ENCODE results near the gene CCNC. TPM values are rescaled to one million over a fixed set of nuclear protein-coding genes. Genes with fewer than 3 reads are reported as not detected.

CCNC gene
- total RNA-seq, 2 donors from 2014 or later, result 39.7 to 46.6 TPM

DNA sequence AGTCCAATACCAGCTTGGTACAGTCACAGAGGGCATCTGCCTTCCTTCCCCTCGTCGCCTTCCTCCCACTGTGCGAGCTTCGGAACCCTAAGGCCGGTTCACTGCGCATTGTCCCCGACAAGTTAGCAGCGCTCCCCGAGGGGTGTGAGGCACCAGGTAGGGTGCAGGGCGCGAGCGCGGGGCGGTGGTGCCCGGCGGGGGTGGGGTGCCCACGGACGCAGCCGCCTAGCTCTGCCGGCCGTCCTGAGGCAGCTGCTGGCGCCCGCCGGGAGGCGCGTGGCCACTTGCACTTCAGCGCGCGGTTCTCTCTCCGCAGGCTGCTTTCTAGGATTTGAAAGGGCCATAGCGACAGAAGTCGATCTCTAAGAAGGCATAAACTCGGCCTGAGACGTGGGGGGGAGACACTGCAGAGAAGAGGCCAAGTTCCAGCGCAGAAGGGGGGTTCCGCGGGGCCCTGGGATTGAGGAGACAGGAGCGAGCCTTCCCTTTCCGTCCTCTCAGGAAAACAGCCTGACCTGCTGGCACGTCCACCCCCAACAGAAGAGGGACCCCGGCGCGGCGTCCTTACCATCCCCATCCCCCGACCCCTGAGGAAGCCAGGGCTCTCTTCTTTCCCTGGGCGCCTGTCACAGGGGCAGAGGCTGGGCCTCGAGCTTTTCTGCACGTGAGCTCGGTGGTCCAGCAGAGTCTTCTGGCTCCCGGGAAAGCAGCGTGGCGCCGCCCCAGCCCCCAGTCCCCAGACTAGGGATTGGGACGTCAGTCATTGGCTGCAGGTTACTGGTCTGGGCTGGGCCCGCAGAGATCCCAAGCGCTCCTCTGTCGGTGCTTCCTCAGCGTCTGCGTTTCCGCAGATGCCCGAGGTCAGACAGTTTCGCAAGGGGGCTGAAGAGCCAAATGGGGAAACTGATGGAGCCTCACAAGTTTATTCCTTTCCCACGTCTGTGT is 22.5 kb upstream of the CCNC start:
- H3K9me3 Mint-ChIP-seq, result peaks cover 0 to 4% of the 10 kb centered on the region in 2 donors
- DNase-seq (no peak), ATAC-seq (replicated peaks in 1 of 2) (peak in 1 of 2 donors; percentile 22)
- H3K27ac Mint-ChIP-seq, result no peak overlapping the region
- H3K4me1 Mint-ChIP-seq (ENCODE audit: low read depth), result peaks cover 33% of the 10 kb centered on the region
- H3K27me3 Mint-ChIP-seq (ENCODE audit: low read depth), result peaks cover 81% of the 10 kb centered on the region
- peak overlapping the region; percentile 32 to 57 for H3K4me3 Mint-ChIP-seq
- H3K36me3 Mint-ChIP-seq (ENCODE audit: insufficient read depth in 2 of 2), result peaks cover 0 to 2% of the 10 kb centered on the region in 2 donors

DNA sequence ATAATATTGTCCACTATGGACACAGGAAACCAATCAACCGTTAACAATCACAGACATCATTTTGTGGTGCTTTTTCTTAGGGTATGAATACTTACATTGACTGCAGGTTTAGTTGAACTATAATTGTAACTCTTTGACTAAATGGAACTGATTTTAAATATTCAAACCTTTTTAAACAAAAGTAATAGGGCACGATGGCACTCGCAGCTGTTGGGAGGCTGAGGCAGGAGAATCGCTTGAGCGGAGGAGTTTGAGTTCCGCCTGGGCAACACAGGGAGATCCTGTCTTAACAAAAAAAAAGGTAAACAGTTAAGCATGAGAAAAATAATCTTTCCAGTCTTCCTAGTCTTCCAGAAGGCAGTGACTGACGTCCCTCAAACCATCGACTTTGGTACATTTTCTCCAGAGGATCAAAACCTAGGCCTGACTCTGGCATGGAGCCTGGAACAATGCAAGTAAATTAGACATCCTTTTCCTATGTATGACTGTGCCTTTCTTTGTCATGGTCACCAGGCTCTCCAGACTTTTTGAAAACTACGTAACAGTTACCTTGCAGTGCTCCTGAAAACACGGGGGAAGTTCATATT is 21.5 kb upstream of the CCNC start:
- no peak for DNase-seq
- Mint-ChIP-seq H3K27me3 (ENCODE audit: low read depth) (peaks cover 74% of the 10 kb centered on the region), H3K4me3 (peak overlapping the region; percentile 91), H3K36me3 (ENCODE audit: insufficient read depth in 2 of 2) (peaks cover 0 to 2% of the 10 kb centered on the region in 2 donors), H3K27ac (no peak overlapping the region), H3K4me1 (ENCODE audit: low read depth) (peaks cover 33% of the 10 kb centered on the region), H3K9me3 (no peaks in the 10 kb centered on the region)
- no peak for ATAC-seq (replicated peaks in 1 of 2)

DNA sequence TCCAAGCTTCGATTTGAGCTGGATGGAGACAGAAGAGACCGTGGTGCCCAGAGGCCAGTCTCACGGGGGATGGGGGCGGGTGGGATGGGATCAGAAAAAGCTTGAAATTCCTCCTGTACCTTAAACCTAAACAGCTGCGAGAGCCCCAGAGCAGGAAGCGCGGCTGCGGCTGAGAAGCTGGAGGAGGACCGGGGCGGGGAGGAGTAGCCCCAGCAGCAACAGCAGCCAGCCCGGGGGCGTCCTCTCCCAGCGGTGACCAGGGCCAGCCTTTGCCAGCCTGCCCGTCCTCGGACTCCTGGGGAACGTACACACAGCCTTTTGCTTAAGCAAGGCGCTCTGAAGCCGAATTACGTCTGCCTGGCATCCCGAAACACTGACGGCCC is 20.8 kb upstream of the CCNC start:
- DNase-seq, result no peak
- no peaks in the 10 kb centered on the region for H3K36me3 Mint-ChIP-seq (ENCODE audit: insufficient read depth in 2 of 2)
- H3K4me1 Mint-ChIP-seq (ENCODE audit: low read depth), result peaks cover 33% of the 10 kb centered on the region
- no peaks in the 10 kb centered on the region for H3K9me3 Mint-ChIP-seq
- peak; percentile 22 to 35 for ATAC-seq (replicated peaks in 1 of 2)
- no peak overlapping the region for H3K27ac Mint-ChIP-seq
- H3K27me3 Mint-ChIP-seq (ENCODE audit: low read depth), result peaks cover 68% of the 10 kb centered on the region
- H3K4me3 Mint-ChIP-seq, result peak overlapping the region; percentile 91

DNA sequence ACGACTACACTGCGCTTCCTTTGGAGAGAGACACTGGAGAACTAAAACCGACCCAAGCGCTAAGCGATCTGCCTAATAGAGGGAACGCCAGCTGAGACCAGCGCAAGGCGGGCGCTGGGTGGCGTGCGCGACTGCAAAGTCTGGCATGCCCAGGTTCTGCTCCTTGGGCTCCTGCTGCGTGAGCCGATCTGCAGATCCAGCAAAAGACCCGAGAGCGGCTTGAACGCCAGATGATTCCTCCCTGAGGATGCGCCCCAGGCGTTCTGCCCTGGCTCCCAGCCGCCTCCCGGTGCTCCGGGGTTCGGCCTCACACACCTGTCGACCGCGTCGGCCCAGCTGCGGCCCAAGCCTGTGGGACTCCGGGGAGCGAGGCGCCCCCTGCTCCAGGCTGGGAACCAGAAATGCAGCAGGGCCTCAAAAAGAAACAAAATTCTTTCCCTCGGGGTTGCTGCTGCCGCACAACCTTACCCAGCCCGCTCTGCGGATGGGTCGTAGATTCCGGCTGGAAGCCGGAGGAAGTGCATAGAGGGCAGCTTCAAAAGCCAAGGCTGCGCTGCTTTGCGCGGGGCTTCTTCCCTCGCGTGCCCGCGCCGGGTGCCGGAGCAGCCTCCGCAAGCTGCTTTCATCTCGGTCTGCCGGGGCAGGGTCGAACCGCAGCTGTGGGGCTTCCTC is 20.3 kb upstream of the CCNC start:
- ATAC-seq (replicated peaks in 1 of 2), result peak; percentile 92 to 94
- Mint-ChIP-seq H3K27me3 (ENCODE audit: low read depth) (peaks cover 63% of the 10 kb centered on the region), H3K4me3 (peak overlapping the region; percentile 91)

DNA sequence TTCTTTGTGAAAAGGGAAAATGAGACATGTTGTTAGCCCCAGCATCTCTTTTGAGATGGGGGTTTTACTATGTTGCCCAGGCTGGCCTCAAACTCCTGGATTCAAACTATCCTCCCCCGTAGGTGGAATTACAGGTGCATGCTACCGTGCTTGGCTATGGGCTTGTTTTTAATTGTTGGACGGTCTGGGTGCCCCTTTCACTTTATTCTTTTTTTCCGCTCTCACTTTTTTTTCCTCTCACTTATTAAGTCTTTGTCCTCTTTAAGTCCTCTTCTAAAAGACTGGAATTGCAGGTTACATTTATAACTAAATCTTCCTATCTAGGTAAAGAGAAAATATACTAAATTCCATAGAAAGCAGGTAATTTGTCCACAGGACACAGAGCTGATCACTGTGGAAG is 19.3 kb upstream of the CCNC start:
- no peaks in the 10 kb centered on the region for H3K36me3 Mint-ChIP-seq (ENCODE audit: insufficient read depth in 2 of 2)
- H3K27me3 Mint-ChIP-seq (ENCODE audit: low read depth), result peaks cover 56% of the 10 kb centered on the region
- no peak overlapping the region for H3K27ac Mint-ChIP-seq
- no peak overlapping the region for H3K4me3 Mint-ChIP-seq
- peaks cover 33% of the 10 kb centered on the region for H3K4me1 Mint-ChIP-seq (ENCODE audit: low read depth)
- no peaks in the 10 kb centered on the region for H3K9me3 Mint-ChIP-seq
- DNase-seq, result no peak
- ATAC-seq (replicated peaks in 1 of 2), result no peak

More for the DNA sequence above, 20.3 kb upstream of the CCNC start:
- Mint-ChIP-seq H3K9me3 (no peaks in the 10 kb centered on the region), H3K4me1 (ENCODE audit: low read depth) (peaks cover 33% of the 10 kb centered on the region), H3K36me3 (ENCODE audit: insufficient read depth in 2 of 2) (no peaks in the 10 kb centered on the region), H3K27ac (peak overlapping the region; percentile 68)
- peak; percentile 75 to 76 for DNase-seq

DNA sequence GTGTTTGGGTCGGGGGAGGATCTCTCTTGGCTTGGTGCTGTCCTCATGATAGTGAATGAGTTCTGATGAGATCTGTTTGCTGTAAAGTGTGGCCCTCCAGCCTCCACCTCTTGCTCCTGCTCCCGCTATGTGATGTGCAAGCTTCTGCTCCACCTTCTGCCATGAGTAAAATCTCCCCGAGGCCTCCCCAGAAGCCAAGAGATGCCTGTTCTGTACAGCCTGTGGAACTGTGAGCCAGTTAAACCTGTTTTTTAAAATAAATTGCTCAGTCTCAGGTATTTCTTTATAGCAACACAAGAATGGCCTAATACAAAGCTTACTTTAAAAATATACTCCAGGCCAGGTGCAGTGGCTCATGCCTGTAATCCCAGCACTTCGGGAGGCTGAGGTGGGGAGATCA is 11.3 kb upstream of the CCNC start:
- Mint-ChIP-seq H3K36me3 (ENCODE audit: insufficient read depth in 2 of 2) (no peaks in the 10 kb centered on the region), H3K27me3 (ENCODE audit: low read depth) (peaks cover 20% of the 10 kb centered on the region), H3K4me3 (no peak overlapping the region), H3K27ac (no peak overlapping the region), H3K4me1 (ENCODE audit: low read depth) (no peaks in the 10 kb centered on the region), H3K9me3 (no peaks in the 10 kb centered on the region)
- ATAC-seq (replicated peaks in 1 of 2) (no peak), DNase-seq (no peak)

DNA sequence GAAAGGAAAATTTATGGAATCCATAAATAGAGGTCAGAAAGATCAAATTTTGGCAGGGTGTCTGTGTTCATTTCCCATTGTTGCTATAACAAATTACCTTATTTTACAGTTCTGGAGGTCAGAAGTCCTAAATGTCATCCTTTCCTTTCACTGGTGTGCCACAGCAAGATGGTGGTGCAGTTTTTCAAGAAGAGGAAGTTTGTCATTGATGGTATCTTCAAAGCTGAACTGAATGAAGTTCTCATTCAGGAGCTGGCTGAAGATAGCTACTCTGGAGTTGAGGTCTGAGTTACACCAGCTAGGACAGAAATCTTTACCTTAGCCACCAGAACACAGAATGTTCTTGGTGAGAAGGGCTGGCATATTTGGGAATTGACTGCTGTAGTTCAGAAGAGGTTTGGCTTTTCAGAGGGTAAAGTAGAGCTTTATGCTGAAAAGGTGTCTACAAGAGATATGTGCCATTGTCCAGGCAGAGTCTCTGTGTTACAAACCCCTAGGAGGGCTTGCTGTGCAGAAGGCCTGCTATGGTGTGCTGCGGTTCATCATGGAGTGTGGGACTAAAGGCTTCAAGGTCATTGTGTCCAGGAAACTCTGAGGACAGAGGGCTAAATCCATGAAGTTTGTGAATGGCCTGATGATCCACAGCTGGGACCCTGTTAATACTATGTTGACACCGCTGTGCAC is 7.2 kb upstream of the CCNC start:
- no peak for ATAC-seq (replicated peaks in 1 of 2)
- no peaks in the 10 kb centered on the region for H3K36me3 Mint-ChIP-seq (ENCODE audit: insufficient read depth in 2 of 2)
- H3K27ac Mint-ChIP-seq, result no peak overlapping the region
- no peak for DNase-seq
- H3K27me3 Mint-ChIP-seq (ENCODE audit: low read depth), result peaks cover 15% of the 10 kb centered on the region
- no peaks in the 10 kb centered on the region for H3K9me3 Mint-ChIP-seq
- H3K4me3 Mint-ChIP-seq, result no peak overlapping the region
- H3K4me1 Mint-ChIP-seq (ENCODE audit: low read depth), result no peaks in the 10 kb centered on the region

DNA sequence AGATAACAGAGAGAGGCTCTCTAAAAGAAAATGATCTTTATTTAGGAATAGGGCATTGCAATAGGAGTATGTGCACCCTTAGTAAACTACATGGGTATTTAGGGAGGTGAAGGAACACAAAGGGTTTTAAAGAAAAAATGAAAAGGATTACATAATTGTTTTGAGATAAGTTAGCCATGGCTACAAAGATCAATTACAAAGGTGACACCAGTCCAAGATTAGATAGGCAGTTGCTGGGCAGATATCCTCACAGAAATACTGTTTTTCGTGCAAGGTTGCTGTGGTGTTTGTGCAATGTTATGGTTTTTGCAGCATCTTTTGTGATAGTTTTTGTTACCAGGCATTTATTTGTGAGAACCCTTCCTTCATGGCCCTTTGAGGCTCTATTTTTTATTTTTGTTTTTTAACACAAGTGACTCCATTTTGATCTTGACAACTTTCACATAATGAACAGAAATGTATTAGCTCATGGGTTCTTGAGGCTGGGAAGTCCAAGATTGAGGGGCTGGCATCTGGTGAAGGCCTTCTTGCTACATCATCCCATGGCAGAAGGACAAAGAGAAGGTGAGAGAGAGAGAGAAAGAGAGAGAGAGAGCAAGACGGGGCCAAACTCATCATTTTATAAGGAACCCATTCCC is 5.6 kb upstream of the CCNC start:
- Mint-ChIP-seq H3K27me3 (ENCODE audit: low read depth) (peaks cover 7% of the 10 kb centered on the region), H3K4me3 (no peak overlapping the region), H3K4me1 (ENCODE audit: low read depth) (no peaks in the 10 kb centered on the region), H3K9me3 (no peaks in the 10 kb centered on the region), H3K36me3 (ENCODE audit: insufficient read depth in 2 of 2) (no peaks in the 10 kb centered on the region), H3K27ac (no peak overlapping the region)
- ATAC-seq (replicated peaks in 1 of 2), result no peak
- no peak for DNase-seq

DNA sequence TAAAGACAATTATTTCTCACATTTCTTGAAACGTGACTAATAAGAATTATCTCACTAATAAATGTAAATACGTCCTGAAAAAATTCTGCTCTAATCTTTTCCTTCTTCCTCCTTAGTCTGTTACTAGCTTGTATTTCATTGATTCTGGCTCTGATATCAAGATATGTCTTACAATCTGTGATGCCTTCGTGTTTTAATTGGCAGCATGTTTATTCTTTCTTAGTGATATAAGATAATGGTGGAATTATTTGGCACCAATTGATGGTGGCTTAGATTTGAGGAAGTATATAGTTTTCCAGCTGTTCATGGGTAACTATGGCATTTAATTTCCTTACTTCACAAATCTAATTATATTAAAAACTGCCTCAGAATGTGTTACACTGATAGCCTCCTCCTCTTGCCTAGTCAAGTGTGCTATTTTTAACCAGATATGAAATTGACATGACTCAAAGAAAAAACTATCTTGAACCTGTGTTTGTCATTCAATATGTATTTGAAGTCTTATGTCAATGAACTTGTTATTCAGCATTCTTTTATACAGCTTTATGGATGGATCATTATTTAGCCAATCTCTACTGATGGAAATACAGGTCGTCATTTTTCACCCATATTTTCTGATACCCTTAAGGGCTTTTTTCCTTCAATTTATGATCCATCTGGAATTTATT is 5.3 kb downstream of the CCNC start:
- ATAC-seq (replicated peaks in 1 of 2) (no peak), DNase-seq (no peak)
- Mint-ChIP-seq H3K9me3 (no peaks in the 10 kb centered on the region), H3K4me3 (no peak overlapping the region), H3K4me1 (ENCODE audit: low read depth) (peaks cover 29% of the 10 kb centered on the region), H3K27ac (no peak overlapping the region), H3K36me3 (ENCODE audit: insufficient read depth in 2 of 2) (peaks cover 5 to 11% of the 10 kb centered on the region in 2 donors), H3K27me3 (ENCODE audit: low read depth) (no peaks in the 10 kb centered on the region)

DNA sequence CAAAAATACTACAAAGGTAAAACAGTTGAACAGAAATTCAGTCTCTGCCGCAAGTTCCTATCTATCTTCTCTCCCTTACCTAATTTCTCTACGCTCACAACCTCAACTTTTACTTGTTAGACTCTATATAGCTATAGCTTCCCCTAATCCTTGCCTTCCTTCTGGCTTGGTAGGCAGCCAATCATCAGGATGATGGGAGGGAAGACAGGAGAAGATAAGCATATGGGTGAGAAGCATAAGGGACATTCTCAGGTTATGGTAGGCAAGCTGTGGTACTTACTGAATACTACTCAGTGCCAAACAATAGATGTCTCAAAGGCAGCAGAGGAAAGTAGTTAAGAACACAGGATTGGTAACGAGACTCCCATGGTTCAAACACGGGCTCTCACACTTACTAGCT is 7.8 kb downstream of the CCNC start:
- Mint-ChIP-seq H3K27ac (no peak overlapping the region), H3K36me3 (ENCODE audit: insufficient read depth in 2 of 2) (peaks cover 9 to 23% of the 10 kb centered on the region in 2 donors), H3K4me3 (no peak overlapping the region), H3K27me3 (ENCODE audit: low read depth) (no peaks in the 10 kb centered on the region), H3K9me3 (no peaks in the 10 kb centered on the region), H3K4me1 (ENCODE audit: low read depth) (peaks cover 12% of the 10 kb centered on the region)
- ATAC-seq (replicated peaks in 1 of 2) (no peak), DNase-seq (no peak)

DNA sequence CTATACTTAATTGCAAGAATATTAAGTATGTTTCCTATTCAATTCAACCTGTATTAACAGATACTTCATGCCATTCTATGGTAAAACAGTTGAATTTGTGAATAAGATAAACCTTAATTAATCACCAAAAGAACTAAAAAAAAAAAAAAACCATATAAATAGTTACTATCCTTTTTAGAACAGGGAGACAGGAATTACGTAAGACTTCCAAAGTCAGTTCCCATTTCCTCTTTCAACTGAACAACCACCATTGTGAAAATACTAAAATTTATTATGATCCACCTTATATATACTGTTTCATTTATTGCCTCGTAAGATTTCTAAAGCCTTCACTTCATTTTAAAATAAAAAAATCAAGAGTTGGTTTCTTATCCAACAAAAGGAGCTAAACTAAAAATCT is 9.4 kb downstream of the CCNC start:
- peaks cover 13 to 31% of the 10 kb centered on the region in 2 donors for H3K36me3 Mint-ChIP-seq (ENCODE audit: insufficient read depth in 2 of 2)

DNA sequence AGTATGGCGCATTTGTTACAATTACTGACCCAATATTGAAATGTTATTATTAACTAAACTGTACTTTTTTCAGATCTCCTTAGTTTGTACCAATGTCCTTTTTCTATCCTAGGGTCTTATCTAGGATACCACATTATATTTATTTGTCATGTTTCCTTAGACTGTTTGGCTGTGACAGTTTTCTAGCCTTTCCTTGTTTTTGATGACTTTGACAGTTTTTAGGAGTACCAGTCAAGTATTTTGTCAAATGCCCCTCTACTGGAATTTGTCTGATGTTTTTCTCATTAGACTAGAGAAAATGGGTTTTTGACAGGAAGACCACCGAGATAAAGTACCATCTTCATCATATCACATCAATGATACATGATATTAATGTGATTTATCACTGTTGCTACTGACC is 14.6 kb downstream of the CCNC start:
- H3K27me3 Mint-ChIP-seq (ENCODE audit: low read depth), result no peaks in the 10 kb centered on the region
- no peak overlapping the region for H3K4me3 Mint-ChIP-seq

More for the DNA sequence above, 9.4 kb downstream of the CCNC start:
- Mint-ChIP-seq H3K4me3 (no peak overlapping the region), H3K9me3 (no peaks in the 10 kb centered on the region), H3K27me3 (ENCODE audit: low read depth) (no peaks in the 10 kb centered on the region), H3K4me1 (ENCODE audit: low read depth) (no peaks in the 10 kb centered on the region), H3K27ac (no peak overlapping the region)
- no peak for DNase-seq
- no peak for ATAC-seq (replicated peaks in 1 of 2)

More for the DNA sequence above, 14.6 kb downstream of the CCNC start:
- DNase-seq (no peak), ATAC-seq (replicated peaks in 1 of 2) (no peak)
- peak overlapping the region; percentile 73 for H3K27ac Mint-ChIP-seq
- H3K36me3 Mint-ChIP-seq (ENCODE audit: insufficient read depth in 2 of 2), result peaks cover 11 to 28% of the 10 kb centered on the region in 2 donors
- H3K4me1 Mint-ChIP-seq (ENCODE audit: low read depth), result no peaks in the 10 kb centered on the region
- H3K9me3 Mint-ChIP-seq, result no peaks in the 10 kb centered on the region
